GM06990 (cell line): ENCODE measurements around the gene ERBB4.
A peak's percentile ranks its signal among the peaks of the same experiment; 100 is the strongest.

Source experiments
- DNase-seq: peaks from one replicate; pipeline ENCODE4 v3.0.0-alpha.2; 2011; ENCODE audit not compliant: insufficient read length; ENCODE audit errors: extremely low read depth
- H3K27me3 ChIP-seq: replicated peaks from 2 replicates; pipeline ENCODE4 v1.6.0; 2011; ENCODE audit warnings: low read length; ENCODE audit not compliant: control insufficient read depth, insufficient read depth
- H3K36me3 ChIP-seq: 2 replicates; pipeline ENCODE4 v1.5.1; 2011; ENCODE audit warnings: low read length; ENCODE audit not compliant: control insufficient read depth, insufficient read depth
- H3K4me3 ChIP-seq: replicated peaks from 2 replicates; pipeline ENCODE4 v1.5.1; 2011; ENCODE audit warnings: low read depth, mild to moderate bottlenecking, control low read depth, low read length
- TF ChIP-seq, protein P1 (sequence below): IDR thresholded peaks from 2 replicates; pipeline ENCODE4 v1.5.1; 2011; ENCODE audit warnings: low read length, control low read depth, mild to moderate bottlenecking, inconsistent platforms; ENCODE audit not compliant: insufficient read depth, poor library complexity, severe bottlenecking

Gene ERBB4

DNA sequence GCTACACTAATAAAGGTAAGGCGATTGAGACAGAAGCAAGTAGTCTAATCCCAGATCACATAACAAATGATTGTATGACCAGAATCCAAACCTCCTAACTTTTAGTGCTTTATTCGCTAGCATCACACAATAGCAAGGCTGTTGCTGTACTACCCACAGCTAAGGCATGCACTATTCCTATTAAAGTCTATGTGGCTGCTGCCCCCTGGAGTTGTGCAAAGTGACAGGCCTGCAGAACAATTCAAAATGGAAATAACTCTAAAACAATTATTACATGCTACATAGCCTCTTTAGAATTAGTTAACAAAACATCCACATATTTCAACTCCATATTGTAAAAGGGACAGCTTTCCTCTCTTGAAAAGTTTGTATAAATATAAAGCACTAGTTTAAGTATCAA lies 6.0 kb downstream of the ERBB4 start:
- TF ChIP-seq, protein P1, sequence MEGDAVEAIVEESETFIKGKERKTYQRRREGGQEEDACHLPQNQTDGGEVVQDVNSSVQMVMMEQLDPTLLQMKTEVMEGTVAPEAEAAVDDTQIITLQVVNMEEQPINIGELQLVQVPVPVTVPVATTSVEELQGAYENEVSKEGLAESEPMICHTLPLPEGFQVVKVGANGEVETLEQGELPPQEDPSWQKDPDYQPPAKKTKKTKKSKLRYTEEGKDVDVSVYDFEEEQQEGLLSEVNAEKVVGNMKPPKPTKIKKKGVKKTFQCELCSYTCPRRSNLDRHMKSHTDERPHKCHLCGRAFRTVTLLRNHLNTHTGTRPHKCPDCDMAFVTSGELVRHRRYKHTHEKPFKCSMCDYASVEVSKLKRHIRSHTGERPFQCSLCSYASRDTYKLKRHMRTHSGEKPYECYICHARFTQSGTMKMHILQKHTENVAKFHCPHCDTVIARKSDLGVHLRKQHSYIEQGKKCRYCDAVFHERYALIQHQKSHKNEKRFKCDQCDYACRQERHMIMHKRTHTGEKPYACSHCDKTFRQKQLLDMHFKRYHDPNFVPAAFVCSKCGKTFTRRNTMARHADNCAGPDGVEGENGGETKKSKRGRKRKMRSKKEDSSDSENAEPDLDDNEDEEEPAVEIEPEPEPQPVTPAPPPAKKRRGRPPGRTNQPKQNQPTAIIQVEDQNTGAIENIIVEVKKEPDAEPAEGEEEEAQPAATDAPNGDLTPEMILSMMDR, result peak; percentile 9
- Histone ChIP-seq H3K27me3 (no peaks in the 10 kb centered on the region), H3K4me3 (no peak overlapping the region), H3K36me3 (no peaks in the 10 kb centered on the region)
- DNase-seq, result no peak

DNA sequence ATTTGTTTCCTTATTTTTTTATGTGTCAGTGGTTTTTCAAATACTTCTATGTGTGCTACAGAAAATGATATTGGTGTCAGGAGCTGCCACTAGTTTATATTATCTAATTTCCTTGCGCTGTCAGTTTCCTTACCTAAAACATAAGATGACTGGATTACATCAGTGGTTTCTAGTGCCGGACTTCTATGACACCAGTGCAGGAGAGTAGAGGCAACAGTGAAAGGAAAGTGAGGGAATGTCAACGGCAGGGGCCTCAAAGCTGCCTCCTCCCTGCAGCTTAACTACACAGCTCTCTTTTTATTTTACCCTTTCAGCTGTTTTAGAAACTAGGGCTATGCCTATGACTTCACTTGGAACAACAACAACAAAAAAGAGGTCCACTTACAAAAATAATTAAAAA lies 6.5 kb downstream of the ERBB4 start:
- TF ChIP-seq, protein P1, result no peak
- Histone ChIP-seq H3K36me3 (no peaks in the 10 kb centered on the region), H3K4me3 (no peak overlapping the region), H3K27me3 (no peaks in the 10 kb centered on the region)
- no peak for DNase-seq

DNA sequence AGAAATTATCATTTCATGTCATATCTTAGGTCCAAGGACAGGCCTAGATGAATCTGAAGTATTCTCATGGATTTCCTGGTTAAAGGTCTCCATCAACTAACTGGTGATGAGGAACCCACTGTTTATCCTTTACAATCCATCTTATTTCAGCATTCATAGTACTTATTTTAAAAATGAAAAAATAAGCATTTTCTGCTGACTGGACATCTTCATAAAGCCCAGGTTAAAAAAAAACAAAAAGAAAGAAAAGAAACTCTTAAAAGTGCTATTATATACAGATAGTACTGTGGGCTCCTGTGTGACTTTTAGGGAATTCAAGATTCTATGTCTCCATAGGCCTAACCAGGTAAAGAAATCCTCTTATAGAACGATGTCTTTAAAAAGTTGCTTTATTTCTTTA lies 7.1 kb downstream of the ERBB4 start:
- H3K27me3 ChIP-seq, result no peaks in the 10 kb centered on the region
- DNase-seq, result no peak
- H3K36me3 ChIP-seq, result no peaks in the 10 kb centered on the region
- TF ChIP-seq, protein P1, result no peak
- no peak overlapping the region for H3K4me3 ChIP-seq

DNA sequence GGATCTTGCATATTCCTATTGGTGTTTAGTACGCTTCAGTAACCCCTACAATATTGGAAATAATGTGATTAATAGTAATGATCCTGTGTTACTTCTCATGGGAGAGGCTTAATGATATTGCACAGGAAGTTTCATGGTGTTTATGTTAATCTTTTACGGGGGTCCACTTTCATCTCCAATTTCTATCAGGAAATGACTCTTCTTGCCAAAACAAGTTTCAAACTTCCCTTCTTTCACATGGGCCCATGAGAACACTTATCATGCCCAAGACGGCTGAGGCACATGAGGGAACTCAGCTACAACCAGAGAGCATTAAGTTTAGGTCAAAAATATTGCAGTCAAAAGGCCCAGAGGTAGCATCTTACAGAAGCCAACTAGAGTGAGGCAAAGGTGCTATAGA lies 7.6 kb downstream of the ERBB4 start:
- H3K4me3 ChIP-seq, result no peak overlapping the region
- TF ChIP-seq, protein P1, result no peak
- no peaks in the 10 kb centered on the region for H3K36me3 ChIP-seq
- DNase-seq, result no peak
- H3K27me3 ChIP-seq, result no peaks in the 10 kb centered on the region

DNA sequence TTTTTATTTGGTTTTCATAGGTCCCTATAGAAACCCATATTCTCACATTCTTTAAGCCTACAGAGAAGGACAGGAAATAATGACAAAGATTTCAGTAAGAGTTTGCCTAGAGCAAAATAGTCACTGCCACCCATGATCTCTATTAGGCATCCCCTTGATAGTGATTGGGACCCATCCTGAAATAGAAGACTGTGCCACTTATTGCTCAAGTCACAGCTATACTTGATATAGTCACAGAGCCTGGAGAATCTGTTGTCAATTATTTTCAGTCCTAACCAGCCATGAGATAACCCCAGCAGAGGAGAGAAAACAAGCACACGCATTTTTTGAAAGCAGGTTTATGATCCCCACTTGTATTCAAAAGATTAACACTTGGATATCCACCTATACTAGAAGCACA lies 8.2 kb downstream of the ERBB4 start:
- H3K4me3 ChIP-seq, result no peak overlapping the region
- no peaks in the 10 kb centered on the region for H3K36me3 ChIP-seq
- TF ChIP-seq, protein P1, result no peak
- DNase-seq, result no peak
- no peaks in the 10 kb centered on the region for H3K27me3 ChIP-seq
